Dedifferentiated amniotic fluid mesenchymal stem cell (primary cell): ENCODE results near the gene KREMEN1.
"Not testable (repeated sequence)": the region's sequence is repeated elsewhere in the genome, so short reads cannot be mapped to it uniquely, and the experiment has no call there.

Experiments
- DNase-seq: peaks from one replicate; pipeline ENCODE4 v3.0.0-alpha.2; 2016; ENCODE audit errors: extremely low spot score

Gene KREMEN1

DNA sequence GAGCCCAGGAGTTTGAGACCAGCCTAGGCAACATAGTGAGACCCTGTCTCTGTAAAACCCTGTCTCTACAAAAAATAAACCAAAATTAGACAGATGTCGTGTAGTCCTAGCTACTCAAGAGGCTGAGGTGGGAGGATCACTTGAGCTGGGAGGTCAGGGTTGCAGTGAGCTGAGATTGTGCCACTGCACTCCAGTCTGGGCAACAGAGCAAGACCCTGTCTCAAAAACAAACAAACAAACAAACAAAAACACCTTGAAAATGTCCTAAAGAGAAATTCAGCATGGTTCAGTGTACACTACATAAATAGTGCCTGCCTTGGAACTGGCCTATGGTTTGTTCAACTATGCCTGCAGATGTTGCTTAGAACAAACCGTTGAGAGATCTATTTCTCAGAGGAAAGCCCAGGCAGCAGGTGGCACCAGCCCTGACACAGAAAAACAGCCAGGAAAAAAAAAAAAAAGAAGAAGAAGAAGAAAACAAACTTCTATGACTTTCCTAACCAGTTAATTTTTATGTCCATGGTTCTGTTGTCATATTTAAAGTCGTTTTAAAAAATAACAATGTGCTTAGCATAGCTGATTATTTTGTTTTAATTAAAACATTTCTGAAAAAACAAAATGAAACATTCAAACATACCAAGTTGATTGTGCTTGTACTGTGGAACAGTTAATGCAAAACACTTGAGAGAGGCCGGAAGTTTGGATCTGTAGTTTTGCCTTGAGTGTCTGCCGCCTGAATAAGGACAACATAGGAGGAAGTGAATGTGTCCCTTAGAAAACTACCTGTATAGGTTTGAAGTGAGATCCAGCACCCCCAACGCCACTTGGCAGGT lies 5.4 kb downstream of the KREMEN1 start:
- no peak for DNase-seq

DNA sequence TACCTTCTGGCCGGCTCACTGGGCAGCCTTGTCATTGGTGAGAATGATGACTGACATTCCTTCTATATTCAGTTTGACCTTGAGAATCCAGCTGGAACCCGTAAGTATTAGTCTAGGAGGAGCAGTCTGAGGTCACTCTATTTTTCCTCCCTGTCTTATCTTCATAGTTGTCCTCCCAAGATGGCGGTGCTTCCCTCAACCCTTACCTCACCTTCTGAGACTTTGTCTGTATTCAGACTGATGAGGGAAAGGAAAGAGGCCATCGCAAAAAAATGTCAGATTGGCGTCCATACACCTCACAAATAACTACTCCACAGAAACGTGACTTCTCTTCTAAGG lies 6.0 kb downstream of the KREMEN1 start:
- no peak for DNase-seq

DNA sequence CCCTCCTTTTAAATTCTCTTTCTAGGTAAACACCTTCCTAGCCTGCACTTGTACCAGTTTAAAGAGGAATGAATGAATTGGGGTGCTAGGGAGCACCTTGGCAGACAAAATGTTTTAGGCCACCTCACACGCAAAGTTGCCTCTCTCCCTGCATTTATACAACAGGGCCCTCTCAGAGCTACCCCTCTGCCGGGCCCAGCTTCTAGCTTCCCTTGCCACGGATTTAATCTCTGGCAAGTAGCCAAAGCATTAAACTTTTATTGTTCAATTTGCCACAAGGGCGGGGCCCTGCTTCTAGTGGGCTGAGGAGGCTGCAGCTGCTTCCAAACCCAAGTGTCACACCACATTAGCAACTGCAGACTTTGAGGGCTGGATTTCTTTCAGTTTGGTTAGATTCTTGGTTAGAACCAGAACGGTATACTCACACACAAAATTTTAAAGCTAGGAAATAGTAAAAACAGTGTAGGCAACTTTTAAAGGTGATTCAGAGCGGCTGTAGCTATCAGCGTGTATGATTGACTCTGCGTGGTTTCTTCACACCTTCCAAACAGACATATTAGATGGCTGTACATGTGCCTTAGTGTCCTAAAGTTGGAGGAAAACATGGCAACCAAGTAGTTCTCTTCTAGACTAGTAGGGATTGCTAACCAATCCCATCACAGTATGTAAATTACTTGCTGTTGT lies 6.5 kb downstream of the KREMEN1 start:
- no peak for DNase-seq

DNA sequence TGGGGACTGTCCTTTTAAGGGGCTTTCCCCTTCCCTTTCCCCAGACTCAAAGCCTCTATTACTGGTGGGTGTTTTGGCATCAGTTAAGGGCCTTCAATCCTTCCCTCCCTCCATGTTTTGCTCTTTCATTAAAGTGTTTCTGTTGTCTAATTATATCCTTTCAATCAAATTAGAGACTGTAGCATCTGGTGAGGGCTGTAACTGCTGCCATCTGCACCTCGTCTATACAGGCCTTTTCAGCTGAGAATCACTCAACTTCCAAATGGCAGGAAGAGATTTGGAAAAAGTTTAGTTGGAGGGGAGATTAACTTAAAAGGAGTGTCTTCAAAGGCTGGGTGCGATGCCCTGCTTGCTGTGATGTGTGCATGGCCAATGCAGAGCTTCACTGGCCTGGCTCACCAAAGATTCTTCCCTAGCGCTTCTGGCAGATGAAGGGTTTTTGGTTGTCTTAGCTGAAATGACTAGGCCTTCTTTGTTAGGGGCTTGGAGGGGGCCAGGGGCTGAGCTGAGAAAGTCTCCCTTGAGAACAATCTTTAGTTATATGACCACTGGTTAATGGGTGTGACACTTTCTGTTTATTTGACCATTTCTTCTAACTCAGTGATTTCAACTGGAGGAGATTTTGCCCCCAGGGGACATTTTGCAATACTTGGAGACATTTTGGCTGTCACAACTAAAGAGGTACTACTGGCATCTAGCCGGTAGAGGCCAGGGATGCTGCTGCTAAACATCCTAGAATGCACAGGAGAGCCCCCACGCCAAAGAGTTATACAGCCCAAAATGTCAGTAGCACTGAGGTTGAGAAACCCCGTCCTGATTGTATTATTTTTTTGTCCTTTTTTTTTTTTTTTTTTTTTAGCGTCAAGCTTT lies 7.5 kb downstream of the KREMEN1 start:
- peak; percentile 42 for DNase-seq

DNA sequence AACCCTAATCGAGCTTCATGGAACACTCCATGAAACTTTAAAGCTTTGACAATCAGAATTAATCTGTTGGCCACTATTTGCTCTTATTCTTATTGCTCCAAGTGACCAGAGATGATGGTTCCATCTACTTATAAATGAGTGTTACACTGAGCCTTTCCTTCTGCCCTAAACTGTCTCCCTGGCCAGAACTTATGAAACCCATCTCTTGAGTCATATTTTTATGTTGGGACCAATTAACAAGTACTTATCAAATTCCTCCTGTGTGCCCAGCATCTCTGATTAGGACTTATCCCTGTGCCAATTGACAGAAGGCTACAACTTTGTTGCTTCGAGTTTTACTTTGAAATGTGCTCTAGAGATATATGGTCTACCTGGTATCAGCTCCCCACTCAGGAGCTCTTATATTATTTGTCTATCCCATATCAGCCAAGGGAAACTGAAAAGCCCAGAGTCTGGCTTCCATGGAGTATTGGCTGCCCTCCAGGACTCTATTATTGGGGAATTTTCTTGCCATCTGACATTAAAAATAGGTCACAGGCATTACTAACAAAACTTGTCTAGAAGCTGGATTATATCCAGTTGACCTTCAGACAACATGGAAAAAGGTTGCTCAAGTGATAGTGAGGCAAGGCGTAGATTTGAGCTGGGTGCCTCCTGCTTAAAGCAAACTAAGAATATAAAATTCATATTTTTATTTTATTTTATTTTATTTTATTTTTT lies 8.8 kb downstream of the KREMEN1 start:
- no peak for DNase-seq

DNA sequence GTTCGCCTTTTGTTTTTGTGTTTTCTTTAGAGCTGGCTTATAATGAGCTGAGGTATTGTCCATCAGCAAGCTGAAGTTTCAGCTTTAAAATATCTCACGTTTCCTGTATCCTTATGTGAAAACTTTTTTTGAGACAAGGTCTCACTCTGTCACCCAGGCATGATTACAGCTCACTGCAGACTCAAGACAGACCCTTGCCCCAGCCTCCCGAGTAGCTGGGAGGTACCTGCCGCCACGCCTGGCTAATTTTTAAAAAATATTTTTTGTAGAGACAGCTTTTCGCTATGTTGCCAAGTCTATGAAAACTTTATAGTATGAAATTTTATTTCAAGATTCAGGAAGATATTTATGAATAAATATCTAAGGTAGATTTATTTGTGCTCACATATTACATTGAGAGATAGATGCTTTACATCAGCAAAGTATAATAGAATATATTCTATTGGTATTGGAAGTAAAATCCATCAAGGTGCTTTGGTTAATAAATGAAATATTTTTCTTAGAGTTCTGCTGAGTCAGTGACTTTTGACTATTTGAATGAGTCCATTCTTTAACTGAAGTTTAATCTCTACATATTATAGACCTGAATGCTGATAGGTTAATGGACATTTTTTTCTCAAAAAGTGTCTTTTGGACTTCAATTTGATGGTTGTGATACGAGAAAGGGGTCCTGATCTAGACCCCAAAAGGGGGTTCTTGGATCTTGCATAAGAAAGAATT lies 10.2 kb downstream of the KREMEN1 start:
- no peak for DNase-seq

DNA sequence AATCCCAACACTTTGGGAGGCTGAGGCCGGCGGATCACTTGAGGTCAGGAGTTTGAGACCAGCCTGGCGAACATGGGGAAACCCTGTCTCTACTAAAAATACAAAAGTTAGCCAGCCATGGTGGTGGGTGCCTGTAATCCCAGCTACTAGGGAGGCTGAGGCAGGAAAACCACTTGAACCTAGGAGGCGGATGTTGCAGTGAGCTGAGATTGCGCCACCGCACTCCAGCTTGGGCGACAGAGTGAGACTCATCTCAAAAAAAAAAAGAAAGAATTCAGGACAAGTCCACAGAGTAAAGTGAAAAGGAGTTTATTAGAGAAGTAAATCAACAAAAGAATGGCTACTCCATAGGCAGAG lies 10.7 kb downstream of the KREMEN1 start:
- not testable (repeated sequence) for DNase-seq

DNA sequence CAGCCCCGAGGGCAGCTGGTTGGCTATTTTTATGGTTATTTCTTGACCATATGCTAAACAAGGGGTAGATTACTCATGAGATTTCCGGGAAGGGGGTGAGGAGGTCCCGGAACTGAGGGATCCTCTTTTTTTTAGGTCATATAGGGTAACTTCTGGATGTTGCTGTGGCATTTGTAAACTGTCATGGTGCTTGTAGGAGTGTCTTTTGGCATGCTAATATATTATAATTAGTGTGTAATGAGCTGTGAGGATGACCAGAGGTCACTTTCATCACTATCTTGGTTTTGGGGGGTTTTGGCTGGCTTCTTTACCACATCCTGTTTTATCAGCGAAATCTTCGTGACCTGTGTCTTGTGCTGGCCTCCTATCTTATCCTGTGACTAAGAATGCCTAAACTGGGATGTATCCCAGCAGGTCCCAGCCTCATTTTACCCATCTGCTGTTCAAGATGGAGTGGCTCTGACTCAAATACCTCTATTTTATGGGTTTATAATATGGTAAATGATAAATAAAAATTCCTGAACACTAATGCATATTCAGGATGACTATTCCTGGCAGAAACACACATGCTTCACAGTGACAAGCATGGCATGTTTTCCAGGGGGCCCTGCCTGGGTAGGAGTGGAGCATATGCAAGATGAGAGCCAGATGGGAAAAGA lies 11.2 kb downstream of the KREMEN1 start:
- DNase-seq = no peak

DNA sequence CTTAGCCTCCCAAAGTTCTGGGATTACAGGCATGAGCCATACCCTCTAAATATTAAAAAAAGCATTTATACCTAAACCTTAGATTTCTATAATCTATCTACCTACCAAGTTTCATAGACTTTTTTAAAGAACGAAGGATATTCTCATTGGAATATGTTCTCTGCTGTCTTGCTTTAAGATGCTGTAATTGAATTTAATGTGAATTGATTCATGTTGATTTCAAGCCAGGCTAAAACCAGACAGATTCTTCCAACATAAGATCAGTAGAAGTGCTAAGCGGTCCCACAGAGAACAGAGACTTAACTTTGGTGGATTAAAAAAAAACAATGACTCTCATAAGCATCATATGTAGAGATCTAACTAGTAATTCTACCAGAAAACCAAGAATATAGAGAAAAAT lies 14.2 kb downstream of the KREMEN1 start:
- DNase-seq = no peak

DNA sequence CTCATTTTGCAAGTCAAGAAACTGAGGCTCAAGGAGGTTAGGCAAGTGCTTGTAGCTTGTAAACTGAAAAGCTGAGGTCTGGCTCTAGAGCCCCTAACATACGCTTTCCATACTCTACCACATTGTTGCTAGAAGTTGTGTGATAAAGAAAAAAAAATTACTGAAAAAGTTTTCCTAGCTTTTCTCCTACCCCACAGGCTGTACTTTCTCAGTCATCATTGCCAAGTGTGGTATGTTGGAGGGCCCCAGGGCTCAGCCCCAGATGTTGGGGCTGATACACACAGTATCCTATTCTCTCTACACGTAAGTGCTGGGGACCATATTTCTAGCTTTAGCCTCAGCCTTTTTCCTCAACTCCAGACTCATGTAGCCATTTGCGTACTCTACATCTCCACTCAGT lies 16.0 kb downstream of the KREMEN1 start:
- no peak for DNase-seq

DNA sequence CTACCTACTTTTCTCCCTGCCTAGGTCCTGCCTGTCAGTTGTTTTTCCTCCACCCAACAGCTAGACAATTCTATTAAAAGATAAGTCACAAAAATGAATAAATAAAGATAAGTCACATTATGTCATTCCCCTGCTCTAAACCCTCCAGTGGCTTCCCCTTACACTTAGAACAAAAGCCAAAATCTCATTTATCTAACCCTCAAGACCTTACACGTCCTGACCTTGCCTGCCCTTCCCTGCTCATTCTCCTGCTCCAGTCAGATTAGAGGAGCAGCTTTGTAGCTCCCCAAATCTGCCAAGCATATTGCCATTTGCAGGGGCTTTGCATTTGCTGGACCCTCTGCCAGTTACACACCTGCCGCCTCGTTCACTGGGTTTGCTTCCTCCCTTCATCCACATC lies 16.7 kb downstream of the KREMEN1 start:
- no peak for DNase-seq

DNA sequence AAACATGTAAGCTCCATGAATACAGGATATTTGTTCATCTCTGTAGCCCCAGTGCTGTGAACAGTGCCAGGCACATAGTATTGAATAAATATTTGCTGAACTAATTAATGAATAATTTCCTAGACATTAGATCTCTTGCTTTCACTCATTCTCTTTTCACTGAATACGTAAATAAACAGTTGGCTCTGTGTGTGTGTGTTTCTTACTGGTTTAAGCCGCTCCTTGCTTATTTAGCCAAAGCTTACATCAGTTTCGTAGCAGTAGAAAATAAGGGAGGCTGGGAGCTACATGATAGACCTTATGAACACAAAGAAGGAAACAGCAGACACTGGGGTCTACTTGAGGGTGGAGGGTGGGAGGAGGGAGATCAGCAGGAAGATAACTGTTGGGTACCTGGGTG lies 17.2 kb downstream of the KREMEN1 start:
- DNase-seq = no peak

DNA sequence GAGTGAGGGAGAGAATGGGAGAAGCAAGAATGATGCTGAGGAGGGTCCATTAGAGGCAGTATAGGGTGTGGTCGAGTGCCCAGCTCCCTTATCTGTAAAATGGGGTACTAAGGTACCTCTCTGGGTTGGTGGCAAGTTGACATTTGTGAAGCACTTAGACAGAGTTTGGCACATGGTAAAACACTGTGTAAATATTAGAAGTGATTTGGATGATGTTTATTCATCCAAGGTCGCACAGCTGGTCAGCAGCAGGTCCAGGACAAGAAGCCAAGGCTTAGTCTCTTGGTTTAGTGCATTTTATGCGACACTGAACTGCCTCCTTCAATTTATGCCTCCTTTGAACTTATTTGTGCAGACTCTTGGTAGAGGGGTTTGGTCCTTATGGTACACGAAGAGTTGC lies 19.4 kb downstream of the KREMEN1 start:
- no peak for DNase-seq

DNA sequence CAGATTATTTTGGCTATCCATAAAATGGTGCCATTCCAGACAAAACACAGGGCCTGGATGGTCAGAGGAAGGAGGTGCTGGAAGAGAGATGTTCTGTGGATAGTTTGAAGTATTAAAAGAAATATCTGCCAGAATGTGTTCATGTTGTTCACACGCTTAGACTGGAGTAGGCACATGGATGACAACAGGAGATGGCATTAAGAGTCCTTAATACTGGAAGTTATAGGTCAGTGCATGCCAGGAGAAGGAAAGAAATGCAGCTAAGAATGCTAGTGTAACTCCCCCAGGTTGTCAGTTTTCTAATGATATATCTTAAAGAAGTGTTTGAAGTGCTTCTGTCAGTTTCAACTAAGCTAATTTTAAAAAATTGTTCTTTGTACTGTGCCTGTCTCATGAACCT lies 20.2 kb downstream of the KREMEN1 start:
- DNase-seq = no peak

DNA sequence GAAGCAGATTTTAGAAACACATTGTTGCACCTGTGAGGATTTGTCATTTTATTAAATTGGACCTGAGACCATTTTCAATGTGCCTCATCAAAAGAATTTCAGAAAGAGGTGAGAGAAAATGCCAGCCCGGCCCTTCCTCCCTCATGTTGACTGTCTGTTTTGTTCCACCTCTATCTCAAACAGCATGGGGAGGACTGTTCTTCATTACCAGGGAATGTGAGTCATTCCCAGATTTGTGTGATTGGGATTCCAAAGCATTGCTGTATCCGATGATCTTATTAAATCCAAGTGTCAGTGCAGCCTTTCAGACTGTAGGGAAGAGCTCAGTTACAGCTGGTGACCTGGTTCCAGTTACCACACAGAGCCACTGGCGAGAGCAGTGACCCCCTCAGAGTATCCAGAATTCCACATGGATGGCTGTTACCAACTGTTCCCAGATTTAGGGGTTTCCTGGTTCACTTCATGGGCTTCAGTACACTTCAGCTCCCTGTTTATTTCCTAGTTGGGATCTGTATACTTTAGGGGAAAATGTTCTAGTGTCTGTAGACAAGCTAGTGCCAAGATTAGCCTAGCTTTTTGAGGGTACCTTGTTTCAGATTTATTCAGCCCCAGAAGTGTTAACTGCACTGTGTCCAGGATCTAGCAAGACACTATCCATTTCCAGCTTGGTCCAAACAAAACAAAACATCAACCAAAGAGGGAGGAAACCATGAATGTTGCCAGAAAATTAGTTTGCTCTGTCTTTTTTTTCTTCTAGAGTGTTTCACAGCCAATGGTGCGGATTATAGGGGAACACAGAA lies 20.9 kb downstream of the KREMEN1 start:
- peak; percentile 73 for DNase-seq

DNA sequence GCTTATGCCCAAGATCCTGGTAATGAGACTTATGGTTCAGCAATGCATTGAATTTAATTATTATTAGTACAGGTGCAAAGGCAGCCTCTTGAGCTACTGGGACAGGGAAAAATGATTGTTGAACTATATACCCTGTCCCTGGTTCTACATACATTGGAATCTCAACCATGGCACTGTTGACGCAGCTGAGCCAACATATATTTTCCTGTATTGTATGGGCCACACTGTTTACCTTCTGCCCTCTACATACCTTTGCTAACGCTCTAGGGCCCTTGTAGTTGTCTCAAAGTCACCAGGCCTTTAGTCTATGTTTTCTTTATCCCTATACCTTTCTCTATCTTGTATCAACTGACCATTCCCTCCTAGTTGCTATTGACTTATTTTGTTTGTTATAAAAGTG lies 22.6 kb downstream of the KREMEN1 start:
- DNase-seq = no peak

DNA sequence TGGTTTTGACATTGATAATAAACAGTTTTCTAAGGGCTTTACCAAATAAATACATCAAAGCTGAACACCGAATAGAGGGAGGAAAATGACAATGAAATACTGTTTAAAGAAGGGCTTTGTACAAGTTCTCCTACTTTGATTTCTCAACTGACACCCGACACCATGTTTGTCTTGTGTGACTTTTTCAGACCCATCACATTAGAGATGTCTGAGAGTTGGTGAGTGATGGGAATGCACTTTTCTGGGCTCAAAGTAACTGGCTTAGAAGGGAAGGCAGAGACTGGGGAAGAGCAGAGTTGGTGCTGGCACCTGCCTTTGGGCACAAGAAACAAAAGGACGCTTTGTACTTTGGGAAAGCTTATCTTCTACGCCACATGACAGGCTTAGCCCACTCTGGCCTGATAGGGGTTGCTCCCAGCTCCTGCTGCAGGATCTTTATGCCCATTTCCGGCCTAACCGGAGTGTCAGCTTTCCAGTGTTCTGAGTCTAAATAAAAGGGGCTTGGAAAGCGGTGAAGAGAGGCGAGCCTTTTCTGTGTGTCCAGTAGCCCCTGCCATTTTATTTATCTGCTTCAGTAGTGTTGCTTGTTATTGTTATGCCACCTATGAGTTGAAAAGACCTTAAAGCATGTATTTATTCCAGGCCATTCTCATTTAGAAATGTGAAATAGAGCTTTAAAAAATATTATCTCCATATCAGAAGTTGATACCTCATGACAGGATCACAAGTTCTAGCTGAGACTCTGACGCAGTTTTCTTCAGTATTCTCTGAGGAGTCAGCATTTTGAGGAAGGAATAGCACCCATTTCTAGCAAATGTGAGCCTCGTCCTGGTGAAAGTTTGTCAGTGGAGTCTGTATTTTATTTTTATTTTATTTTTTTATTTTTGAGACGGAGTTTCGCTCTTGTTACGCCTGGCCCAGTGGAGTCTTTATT lies 24.2 kb downstream of the KREMEN1 start:
- no peak for DNase-seq

DNA sequence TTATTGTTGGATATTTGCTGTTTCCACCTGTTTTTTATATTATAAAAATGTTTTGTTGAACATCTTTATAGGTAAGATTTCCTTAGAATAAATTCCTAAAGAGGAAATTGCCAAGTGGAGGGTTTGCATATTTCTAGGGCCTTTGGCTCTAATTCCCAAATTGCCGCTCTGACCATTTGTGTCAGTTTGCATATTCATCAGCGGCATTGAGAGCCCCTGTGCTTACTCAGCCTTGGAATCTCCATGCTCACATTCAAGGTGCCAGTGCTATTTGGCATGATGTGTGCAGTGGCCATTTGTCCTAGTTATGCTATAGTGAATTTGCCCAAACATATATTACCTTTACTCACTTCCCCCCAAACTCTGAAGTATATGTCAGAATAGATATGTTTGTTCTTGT lies 25.5 kb downstream of the KREMEN1 start:
- DNase-seq = no peak

DNA sequence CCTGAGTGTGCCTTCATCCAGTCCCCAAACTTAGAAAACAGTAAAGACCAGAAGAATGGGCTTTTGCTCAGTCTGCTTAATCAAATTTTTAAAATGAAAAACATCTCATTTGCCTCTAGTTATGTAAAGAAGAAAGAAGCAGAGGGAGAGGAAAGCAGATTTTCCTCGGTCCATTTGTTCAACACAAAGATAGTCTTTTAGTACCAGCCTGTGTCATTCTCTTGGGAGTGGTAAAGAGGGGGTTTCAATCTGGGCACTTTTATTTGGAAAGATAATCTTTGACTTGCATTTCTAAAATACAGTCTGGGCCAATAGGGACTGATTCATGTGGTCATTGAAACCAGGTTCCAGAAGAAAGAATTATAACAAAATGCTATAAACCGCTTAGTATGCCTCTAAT lies 29.5 kb downstream of the KREMEN1 start:
- no peak for DNase-seq
